Diencephalon (tissue), 1 donor: Measurements from ENCODE around the gene HTN3. TPM values are rescaled to one million over a fixed set of nuclear protein-coding genes. Genes with fewer than 3 reads are reported as not detected.

Source experiments
- total RNA-seq: library from RNA; depleted of rRNA; stranded (reverse); fragments of >200 nt; gene quantifications from one replicate; pipeline ENCODE4 v1.2.3, GENCODE V29; 2014

Gene HTN3
- not detected for total RNA-seq

DNA sequence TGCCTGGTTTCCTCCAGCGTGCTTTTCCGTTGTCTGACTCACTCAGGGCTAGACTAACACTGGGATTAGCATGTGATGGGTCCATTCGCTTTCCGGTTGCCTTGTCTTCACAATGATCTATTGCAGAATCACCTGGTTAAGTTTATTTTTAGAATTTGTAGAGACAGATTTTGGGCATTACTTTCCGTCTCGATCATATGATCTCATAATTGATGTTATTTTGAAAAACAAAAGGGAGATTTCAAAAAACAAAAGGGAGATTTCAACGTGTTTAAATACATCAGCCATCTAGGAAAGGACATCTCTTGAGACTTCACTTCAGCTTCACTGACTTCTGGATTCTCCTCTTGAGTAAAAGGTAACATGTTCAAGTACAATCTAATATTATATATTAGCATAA is at the start of gene HTN3:
TSS of gene HTN3 (plus strand) at position 301 of the 400 bp plus-strand sequence. CDS start 2,282 bp downstream, outside the sequence.

DNA sequence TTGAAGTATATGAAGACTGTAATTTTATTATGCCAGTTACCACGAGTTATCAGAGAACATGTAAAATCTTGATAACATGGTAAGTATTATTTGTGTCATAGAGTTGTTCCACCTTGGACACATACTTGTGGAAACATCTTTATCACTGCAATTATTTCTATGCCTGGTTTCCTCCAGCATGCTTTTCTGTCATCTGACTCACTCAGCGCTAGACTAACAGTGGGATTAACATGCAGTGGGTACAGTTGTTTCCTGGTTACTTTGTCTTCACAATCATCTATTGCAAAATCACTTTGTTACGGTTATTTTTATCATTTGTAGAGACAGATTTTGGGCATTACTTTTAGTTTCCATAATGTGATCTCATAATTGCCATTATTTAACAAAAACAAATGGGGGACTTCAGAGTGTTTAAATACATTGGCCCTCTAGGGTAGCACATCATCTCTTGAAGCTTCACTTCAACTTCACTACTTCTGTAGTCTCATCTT is 32.7 kb upstream of the HTN3 start, which contains the start of gene STATH:
TSS of gene STATH (plus strand) at position 441 of the 491 bp plus-strand sequence. CDS start 2,472 bp downstream, outside the sequence.

DNA sequence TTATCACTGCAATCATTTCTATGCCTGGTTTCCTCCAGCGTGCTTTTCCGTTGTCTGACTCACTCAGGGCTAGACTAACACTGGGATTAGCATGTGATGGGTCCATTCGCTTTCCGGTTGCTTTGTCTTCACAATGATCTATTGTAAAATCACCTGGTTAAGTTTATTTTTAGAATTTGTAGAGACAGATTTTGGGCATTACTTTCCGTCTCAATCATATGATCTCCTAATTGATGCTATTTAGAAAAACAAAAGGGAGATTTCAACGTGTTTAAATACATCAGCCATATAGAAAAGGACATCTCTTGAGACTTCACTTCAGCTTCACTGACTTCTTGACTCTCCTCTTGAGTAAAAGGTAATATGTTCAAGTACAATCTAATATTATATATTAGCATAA is 21.9 kb downstream of the HTN3 start, which contains the start of gene HTN1:
TSS of gene HTN1 (plus strand) at position 301 of the 400 bp plus-strand sequence. CDS start 2,639 bp downstream, outside the sequence.

Other genes with a start within 250 kb of the HTN3 start
- 12.7 TPM for gene SULT1E1, start 168.3 kb upstream of the HTN3 start, total RNA-seq
- gene CSN1S1, start 97.4 kb upstream of the HTN3 start, total RNA-seq: not detected
- not detected for gene CSN2, start 62.7 kb upstream of the HTN3 start, total RNA-seq
- gene STATH, start 32.5 kb upstream of the HTN3 start, total RNA-seq: not detected
- gene HTN1, start 22.0 kb downstream of the HTN3 start, total RNA-seq: not detected
- gene PRR27, start 125.8 kb downstream of the HTN3 start, total RNA-seq: not detected
- gene ODAM, start 167.3 kb downstream of the HTN3 start, total RNA-seq: not detected
- gene FDCSP, start 197.7 kb downstream of the HTN3 start, total RNA-seq: not detected
- gene CSN3, start 214.1 kb downstream of the HTN3 start, total RNA-seq: not detected